ENCODE data around the gene TNNT1.

TNNT1 gene

DNA sequence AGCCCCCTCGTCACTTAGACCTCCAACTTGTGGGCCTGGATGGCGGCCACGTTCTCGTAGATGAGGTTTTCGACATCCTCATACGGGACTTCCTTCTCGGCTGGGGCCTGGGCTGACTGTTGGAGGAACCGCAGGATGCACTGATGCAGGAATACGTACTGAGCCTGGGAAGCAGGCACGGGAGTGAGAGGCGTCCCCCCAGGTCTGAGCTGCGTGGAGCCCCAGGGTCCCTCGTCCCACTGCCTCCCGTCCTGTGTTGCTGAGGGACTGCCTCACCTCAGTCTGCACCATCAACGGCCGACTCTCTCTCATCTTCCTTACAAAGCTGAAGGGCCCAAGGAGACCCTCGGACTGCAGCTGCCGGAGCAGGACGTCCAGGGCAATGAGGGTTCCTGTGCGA is 32.7 kb upstream of the TNNT1 start:
- no peak for TF ChIP-seq CREB1 (IDR thresholded peaks at IDR 0.05; ENCODE audit: low read depth)
- TF ChIP-seq EP300 (IDR thresholded peaks at IDR 0.05; ENCODE audit: borderline replicate concordance) = no peak
- no peak for TF ChIP-seq TEAD4 (IDR thresholded peaks at IDR 0.05)
- TF ChIP-seq CEBPB (IDR thresholded peaks at IDR 0.05) = no peak
- TF ChIP-seq EGR1 (IDR thresholded peaks at IDR 0.05) = no peak
- no peak for TF ChIP-seq NFIC (IDR thresholded peaks at IDR 0.05)
- TF ChIP-seq TAF1 (IDR thresholded peaks at IDR 0.05; ENCODE audit: low read depth) = no peak

DNA sequence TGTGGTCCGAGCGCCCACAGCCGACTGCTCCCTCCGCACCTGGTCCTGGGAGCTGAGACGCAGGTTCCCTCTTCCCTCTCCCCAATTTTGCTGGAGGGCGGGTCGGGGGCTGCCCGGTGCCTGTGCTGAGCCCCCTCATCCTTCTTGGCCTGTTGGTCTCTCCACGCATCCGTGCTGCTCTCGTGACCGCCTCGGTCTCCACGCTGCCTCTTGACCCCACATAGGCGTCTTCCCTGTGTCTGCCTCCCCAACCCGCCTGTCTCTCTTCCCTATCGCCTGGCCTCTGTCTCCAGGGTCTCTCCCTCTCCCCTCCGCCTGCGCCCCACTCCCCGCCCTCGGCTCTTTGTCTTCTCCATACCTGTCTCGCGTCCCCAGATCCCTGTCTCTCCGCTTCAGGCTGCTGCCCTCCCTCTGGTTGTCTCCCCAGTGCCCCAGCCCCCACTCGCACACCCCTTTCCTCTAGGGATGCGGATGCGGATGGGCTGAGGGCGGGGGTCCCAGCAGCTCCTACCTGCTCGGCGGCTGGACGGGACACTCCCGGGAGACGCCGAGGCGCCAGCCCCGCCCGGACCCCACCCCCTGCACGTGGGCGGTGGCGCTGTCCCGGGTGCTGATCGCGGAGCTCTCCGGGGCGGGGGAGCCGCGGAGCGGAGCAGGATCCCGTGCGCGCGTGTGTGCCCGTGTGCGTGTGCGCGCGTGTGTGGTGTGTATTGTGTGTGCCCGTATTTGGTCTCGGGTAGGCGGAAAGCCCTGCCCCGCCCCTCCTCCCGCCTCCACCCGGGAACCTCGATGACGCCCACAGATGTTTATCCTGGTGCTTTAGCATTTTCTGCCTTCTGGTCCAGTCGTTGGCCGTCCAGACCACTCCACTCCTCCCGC is 30.8 kb upstream of the TNNT1 start, which contains the start of gene SYT5:
SYT5 (minus strand) TSS at position 684 of the 879 bp plus-strand sequence. CDS start 1,248 bp downstream, outside the sequence.
- TF ChIP-seq, protein P1, sequence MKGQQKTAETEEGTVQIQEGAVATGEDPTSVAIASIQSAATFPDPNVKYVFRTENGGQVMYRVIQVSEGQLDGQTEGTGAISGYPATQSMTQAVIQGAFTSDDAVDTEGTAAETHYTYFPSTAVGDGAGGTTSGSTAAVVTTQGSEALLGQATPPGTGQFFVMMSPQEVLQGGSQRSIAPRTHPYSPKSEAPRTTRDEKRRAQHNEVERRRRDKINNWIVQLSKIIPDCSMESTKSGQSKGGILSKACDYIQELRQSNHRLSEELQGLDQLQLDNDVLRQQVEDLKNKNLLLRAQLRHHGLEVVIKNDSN (IDR thresholded peaks at IDR 0.05) = peak; percentile 90
- TF ChIP-seq EGR1 (IDR thresholded peaks at IDR 0.05) (peak; percentile 100), CREB1 (IDR thresholded peaks at IDR 0.05; ENCODE audit: low read depth) (no peak), TAF1 (IDR thresholded peaks at IDR 0.05; ENCODE audit: low read depth) (no peak)
- TF ChIP-seq, protein P2, sequence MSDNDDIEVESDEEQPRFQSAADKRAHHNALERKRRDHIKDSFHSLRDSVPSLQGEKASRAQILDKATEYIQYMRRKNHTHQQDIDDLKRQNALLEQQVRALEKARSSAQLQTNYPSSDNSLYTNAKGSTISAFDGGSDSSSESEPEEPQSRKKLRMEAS (IDR thresholded peaks at IDR 0.05) = peak; percentile 97
- TF ChIP-seq, protein P3, sequence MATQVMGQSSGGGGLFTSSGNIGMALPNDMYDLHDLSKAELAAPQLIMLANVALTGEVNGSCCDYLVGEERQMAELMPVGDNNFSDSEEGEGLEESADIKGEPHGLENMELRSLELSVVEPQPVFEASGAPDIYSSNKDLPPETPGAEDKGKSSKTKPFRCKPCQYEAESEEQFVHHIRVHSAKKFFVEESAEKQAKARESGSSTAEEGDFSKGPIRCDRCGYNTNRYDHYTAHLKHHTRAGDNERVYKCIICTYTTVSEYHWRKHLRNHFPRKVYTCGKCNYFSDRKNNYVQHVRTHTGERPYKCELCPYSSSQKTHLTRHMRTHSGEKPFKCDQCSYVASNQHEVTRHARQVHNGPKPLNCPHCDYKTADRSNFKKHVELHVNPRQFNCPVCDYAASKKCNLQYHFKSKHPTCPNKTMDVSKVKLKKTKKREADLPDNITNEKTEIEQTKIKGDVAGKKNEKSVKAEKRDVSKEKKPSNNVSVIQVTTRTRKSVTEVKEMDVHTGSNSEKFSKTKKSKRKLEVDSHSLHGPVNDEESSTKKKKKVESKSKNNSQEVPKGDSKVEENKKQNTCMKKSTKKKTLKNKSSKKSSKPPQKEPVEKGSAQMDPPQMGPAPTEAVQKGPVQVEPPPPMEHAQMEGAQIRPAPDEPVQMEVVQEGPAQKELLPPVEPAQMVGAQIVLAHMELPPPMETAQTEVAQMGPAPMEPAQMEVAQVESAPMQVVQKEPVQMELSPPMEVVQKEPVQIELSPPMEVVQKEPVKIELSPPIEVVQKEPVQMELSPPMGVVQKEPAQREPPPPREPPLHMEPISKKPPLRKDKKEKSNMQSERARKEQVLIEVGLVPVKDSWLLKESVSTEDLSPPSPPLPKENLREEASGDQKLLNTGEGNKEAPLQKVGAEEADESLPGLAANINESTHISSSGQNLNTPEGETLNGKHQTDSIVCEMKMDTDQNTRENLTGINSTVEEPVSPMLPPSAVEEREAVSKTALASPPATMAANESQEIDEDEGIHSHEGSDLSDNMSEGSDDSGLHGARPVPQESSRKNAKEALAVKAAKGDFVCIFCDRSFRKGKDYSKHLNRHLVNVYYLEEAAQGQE (IDR thresholded peaks at IDR 0.05; ENCODE audit: low read depth) = peak; percentile 97

DNA sequence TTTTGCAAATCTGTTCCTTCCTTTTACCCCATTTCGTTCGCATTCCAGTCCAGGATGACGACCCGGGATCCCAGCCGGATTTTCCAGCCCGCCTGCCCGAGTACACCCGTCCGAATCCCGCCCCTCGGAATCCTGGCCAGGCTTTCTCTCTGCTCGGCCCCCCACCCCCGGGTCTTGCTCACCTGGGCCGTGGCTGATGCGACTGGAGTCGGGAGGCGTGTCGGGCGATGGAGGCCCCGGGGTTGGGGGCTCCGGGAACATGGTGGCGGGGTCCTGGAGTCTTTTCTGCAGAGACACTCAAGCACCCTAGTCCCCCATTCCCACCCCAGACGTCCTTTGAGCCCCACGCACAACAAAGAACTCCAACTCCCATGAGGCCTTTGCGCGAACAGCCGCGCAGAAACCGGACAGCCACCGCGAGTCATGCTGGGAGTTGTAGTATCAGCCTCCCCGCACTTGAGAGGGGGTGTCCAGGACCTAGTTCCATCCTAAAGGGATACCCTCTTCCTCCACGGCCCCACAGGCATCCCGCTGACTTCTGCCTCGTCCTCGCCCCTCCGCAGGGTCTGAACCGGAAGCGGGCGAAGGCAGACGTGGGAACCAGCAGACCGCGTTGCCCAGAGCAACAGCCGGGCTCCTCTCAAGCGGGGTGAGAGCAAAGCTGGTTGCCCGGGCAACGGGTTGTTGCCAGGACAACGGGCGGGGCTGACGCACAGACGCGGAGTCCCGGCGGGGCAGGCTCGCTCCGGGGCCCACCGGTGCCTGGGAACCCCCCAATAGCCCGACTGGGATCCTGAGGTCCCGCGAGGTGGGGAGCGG is 30.0 kb upstream of the TNNT1 start:
- TF ChIP-seq CEBPB (IDR thresholded peaks at IDR 0.05) (no peak), NFIC (IDR thresholded peaks at IDR 0.05) (no peak), TAF1 (IDR thresholded peaks at IDR 0.05; ENCODE audit: low read depth) (no peak), RAD21 (IDR thresholded peaks at IDR 0.05; ENCODE audit: low read depth) (no peak), EGR1 (IDR thresholded peaks at IDR 0.05) (peak; percentile 57; the same call in 1 of the 2 replicates), EP300 (IDR thresholded peaks at IDR 0.05; ENCODE audit: borderline replicate concordance) (no peak), CREB1 (IDR thresholded peaks at IDR 0.05; ENCODE audit: low read depth) (no peak), FOXM1 (IDR thresholded peaks at IDR 0.05; ENCODE audit: borderline replicate concordance, low read depth) (peak; percentile 56; the same call in 1 of the 2 replicates)
- TF ChIP-seq, protein P2 (IDR thresholded peaks at IDR 0.05) = no peak; the same call in 1 of the 2 replicates

DNA sequence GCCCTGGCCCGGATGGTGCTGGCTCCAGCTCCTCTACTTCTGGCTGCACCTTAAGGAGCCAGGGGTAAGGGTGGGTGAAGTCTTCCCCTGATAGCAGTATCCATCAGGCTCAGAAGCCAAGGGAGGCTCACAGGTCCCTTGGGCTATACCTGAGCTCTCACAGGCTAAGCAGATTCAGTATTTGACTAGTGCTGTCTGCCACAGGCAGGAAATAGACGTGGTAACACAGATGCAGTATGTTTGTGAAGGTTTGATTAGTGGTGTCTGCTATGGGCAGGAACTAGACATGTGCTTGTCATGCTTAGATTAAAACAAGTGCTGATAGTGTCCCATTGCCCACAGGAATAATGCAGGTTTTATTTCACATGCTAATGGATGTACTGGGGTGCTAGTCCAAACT is 27.1 kb upstream of the TNNT1 start:
- TF ChIP-seq ZBTB7A (IDR thresholded peaks at IDR 0.05; ENCODE audit: low read depth) (no peak), NFIC (IDR thresholded peaks at IDR 0.05) (no peak), EGR1 (IDR thresholded peaks at IDR 0.05) (no peak), TCF12 (IDR thresholded peaks at IDR 0.05; ENCODE audit: low read depth) (no peak)

DNA sequence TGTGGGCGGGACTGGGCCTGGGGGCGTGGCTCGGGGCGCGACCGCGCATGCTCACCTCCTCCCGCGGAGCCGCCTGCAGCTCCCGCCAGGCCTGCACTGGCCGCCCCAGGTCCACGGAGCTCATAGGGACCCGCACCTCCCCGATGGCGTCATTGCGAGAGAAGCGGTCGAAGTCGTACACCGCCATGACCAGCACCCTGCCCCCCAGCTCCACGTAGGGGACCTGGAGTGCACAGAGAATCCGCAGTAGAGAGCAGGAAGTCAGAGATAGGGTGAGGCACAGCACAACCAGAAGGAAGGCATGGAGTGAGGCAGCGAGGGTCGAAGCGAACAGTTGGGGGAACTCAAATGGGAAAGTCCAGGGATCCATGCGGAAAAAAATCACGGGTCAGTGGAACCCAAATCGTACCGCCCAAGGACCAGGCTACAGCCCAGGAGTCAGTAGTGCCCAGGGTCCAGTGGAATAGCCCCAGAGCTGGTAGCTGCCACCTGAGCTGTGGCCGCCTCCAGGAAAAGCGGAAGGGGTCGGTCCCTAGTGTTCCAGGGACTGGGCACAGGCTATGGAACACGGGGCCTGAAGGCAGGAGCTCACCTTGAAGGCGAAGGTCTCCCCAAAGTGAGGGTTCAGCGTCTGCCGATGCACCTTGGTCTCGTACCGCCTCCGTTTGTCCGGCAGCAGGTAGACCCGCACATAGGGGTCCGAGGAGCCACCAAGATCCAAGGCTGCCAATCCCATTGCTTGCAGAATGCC is 26.3 kb upstream of the TNNT1 start:
- no peak for TF ChIP-seq YY1 (IDR thresholded peaks at IDR 0.05; ENCODE audit: low read depth)
- TF ChIP-seq ZBTB7A (IDR thresholded peaks at IDR 0.05; ENCODE audit: low read depth) = no peak
- TF ChIP-seq FOXM1 (IDR thresholded peaks at IDR 0.05; ENCODE audit: borderline replicate concordance, low read depth) = no peak
- TF ChIP-seq EP300 (IDR thresholded peaks at IDR 0.05; ENCODE audit: borderline replicate concordance) = no peak

DNA sequence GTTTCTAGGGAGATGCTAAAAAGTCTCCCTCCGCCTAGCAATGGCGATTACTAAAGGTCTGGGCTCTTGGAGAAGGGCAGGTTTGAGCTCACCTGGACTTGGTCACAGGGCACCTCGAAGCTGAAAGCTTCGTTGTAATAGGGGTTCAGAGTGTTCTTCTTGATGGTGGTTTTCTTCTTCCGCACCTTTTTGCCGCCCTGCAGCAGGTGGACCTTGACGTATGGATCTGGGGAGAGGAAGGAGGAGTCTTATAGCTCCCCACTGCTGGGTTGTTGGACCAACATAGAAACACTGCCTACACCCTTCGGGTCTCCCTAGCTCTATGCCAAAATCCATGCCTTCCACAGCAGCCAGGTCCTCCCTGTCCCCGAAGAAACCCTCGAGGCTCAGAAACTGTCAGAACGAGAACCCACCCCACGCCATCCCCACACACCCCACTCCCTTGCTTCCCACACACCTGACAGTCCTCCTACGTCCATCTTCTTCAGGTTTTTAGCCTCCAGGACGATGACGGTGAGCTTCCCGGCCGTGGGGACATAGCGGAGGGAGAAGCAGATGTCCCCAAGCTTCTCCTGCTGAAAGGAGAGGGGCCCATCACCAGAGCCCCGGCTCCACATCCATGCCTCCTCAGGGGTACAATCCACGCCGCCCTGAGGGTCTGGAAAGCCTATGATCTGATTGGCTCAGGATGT is 25.6 kb upstream of the TNNT1 start:
- TF ChIP-seq NFIC (IDR thresholded peaks at IDR 0.05) (no peak), TAF1 (IDR thresholded peaks at IDR 0.05; ENCODE audit: low read depth) (no peak), YY1 (IDR thresholded peaks at IDR 0.05; ENCODE audit: low read depth) (no peak), CEBPB (IDR thresholded peaks at IDR 0.05) (no peak), EGR1 (IDR thresholded peaks at IDR 0.05) (no peak), TCF12 (IDR thresholded peaks at IDR 0.05; ENCODE audit: low read depth) (no peak), CREB1 (IDR thresholded peaks at IDR 0.05; ENCODE audit: low read depth) (no peak), EP300 (IDR thresholded peaks at IDR 0.05; ENCODE audit: borderline replicate concordance) (no peak), FOXM1 (IDR thresholded peaks at IDR 0.05; ENCODE audit: borderline replicate concordance, low read depth) (no peak), RAD21 (IDR thresholded peaks at IDR 0.05; ENCODE audit: low read depth) (no peak), TEAD4 (IDR thresholded peaks at IDR 0.05) (no peak), ZBTB7A (IDR thresholded peaks at IDR 0.05; ENCODE audit: low read depth) (no peak)
- TF ChIP-seq, protein P1 (IDR thresholded peaks at IDR 0.05) = no peak
- TF ChIP-seq, protein P3 (IDR thresholded peaks at IDR 0.05; ENCODE audit: low read depth) = no peak
- TF ChIP-seq, protein P2 (IDR thresholded peaks at IDR 0.05) = no peak
